Spinal cord (tissue), 10 donors: ENCODE data around the gene BUB1B. TPM values are rescaled to one million over a fixed set of nuclear protein-coding genes. Genes with fewer than 3 reads are reported as not detected.
A peak's percentile ranks its signal among the peaks of the same experiment; 100 is the strongest.

Experiments
- DNase-seq, 6 donors: peaks; one replicate each; pipeline versions ENCODE4 v3.0.0 to v3.0.0-alpha.2; 2013 to 2015; ENCODE audit warnings: low spot score in 6 of 6, low read depth in 4 of 6
- H3K27ac ChIP-seq: one replicate; pipeline ENCODE4 v1.5.1; 2013; ENCODE audit warnings: low read depth, low read length, control low read depth
- H3K27me3 ChIP-seq: one replicate; pipeline ENCODE4 v1.6.1; 2013; ENCODE audit warnings: low read length; ENCODE audit not compliant: control insufficient read depth, insufficient read depth
- H3K36me3 ChIP-seq: one replicate; pipeline ENCODE4 v1.6.1; 2013; ENCODE audit warnings: low read length; ENCODE audit not compliant: control insufficient read depth, insufficient read depth
- H3K4me1 ChIP-seq: one replicate; pipeline ENCODE4 v1.6.1; 2013; ENCODE audit warnings: low read length; ENCODE audit not compliant: control insufficient read depth, insufficient read depth
- H3K4me3 ChIP-seq: one replicate; pipeline ENCODE4 v1.5.1; 2013; ENCODE audit warnings: low read depth, low read length, control low read depth
- H3K9me3 ChIP-seq: one replicate; pipeline ENCODE4 v1.6.1; 2013; ENCODE audit warnings: low read length; ENCODE audit not compliant: control insufficient read depth, insufficient read depth
- WGBS: methylation state at CpG from one replicate; pipeline ENCODE4 v1.1.5; 2013; ENCODE audit warnings: missing lambda C conversion rate; ENCODE audit not compliant: insufficient coverage; 5-methylcytosine and 5-hydroxymethylcytosine counted together
- polyA plus RNA-seq, 2 donors: library from polyadenylated mRNA; unstranded; fragments of 120-200 nt; gene quantifications; one replicate each; pipeline ENCODE4 v1.2.1, GENCODE V29; 2013; ENCODE audit not compliant: insufficient read length in 2 of 2
- total RNA-seq, 2 donors: library from RNA; depleted of rRNA in 1 of 2; stranded (reverse); fragments of 120-200 nt in 1 of 2; fragments of >200 nt in 1 of 2; gene quantifications; one replicate each; pipeline versions ENCODE4 v1.2.3 to v1.2.4, GENCODE V29; 2013 to 2014
- donor health status: healthy.

BUB1B gene
- total and polyA plus RNA-seq, 4 donors: 16.2 to 26.5 (median 20.5) TPM

- Histone ChIP-seq H3K4me3 (no peak overlapping the region), H3K27me3 (no peaks in the 10 kb centered on the region), H3K27ac (no peak overlapping the region), H3K4me1 (no peaks in the 10 kb centered on the region), H3K36me3 (no peaks in the 10 kb centered on the region), H3K9me3 (no peaks in the 10 kb centered on the region)
- DNase-seq: no peak
- WGBS: 100% methylated on average over 1 of the region's 1 CpG
Observed at GRCh38 chr15:40219801-40220200, 58.9 kb downstream of the BUB1B start.

GRCh38 chr15:40222131-40222530 is 61.3 kb downstream of the BUB1B start:
- Histone ChIP-seq H3K4me1 (no peaks in the 10 kb centered on the region), H3K4me3 (no peak overlapping the region), H3K27me3 (no peaks in the 10 kb centered on the region), H3K27ac (no peak overlapping the region), H3K9me3 (no peaks in the 10 kb centered on the region), H3K36me3 (no peaks in the 10 kb centered on the region)
- WGBS: no CpG with 5 or more reads among the region's 6 CpGs
- no peak for DNase-seq

- Histone ChIP-seq H3K4me1 (no peaks in the 10 kb centered on the region), H3K9me3 (no peaks in the 10 kb centered on the region), H3K27ac (no peak overlapping the region), H3K36me3 (no peaks in the 10 kb centered on the region), H3K4me3 (no peak overlapping the region), H3K27me3 (no peaks in the 10 kb centered on the region)
- DNase-seq: no peak
Observed at GRCh38 chr15:40226736-40227135, 65.9 kb downstream of the BUB1B start.

GRCh38 chr15:40229316-40229715 is 68.4 kb downstream of the BUB1B start:
- H3K9me3 ChIP-seq: no peaks in the 10 kb centered on the region
- DNase-seq: no peak
- H3K27ac ChIP-seq: no peak overlapping the region
- H3K4me3 ChIP-seq: no peak overlapping the region
- H3K27me3 ChIP-seq: no peaks in the 10 kb centered on the region
- H3K36me3 ChIP-seq: peaks cover 3% of the 10 kb centered on the region
- H3K4me1 ChIP-seq: peaks cover 15% of the 10 kb centered on the region
- WGBS: no CpG with 5 or more reads among the region's 5 CpGs

- DNase-seq: no peak
- no CpG with 5 or more reads among the region's 1 CpG for WGBS
- H3K27me3 ChIP-seq: no peaks in the 10 kb centered on the region
- peaks cover 3% of the 10 kb centered on the region for H3K36me3 ChIP-seq
- no peak overlapping the region for H3K4me3 ChIP-seq
- peaks cover 15% of the 10 kb centered on the region for H3K4me1 ChIP-seq
- H3K27ac ChIP-seq: no peak overlapping the region
- H3K9me3 ChIP-seq: no peaks in the 10 kb centered on the region
Observed at GRCh38 chr15:40229956-40230355, 69.1 kb downstream of the BUB1B start.

GRCh38 chr15:40232625-40233070 is 71.8 kb downstream of the BUB1B start:
- WGBS: 17% methylated on average over 7 of the region's 7 CpGs
- Histone ChIP-seq H3K36me3 (peaks cover 3% of the 10 kb centered on the region), H3K27ac (no peak overlapping the region), H3K27me3 (no peaks in the 10 kb centered on the region), H3K9me3 (no peaks in the 10 kb centered on the region), H3K4me3 (no peak overlapping the region), H3K4me1 (peaks cover 15% of the 10 kb centered on the region)
- peak in 2 of 6 donors; percentile 58 to 65 for DNase-seq

GRCh38 chr15:40233727-40234577 is 73.1 kb downstream of the BUB1B start:
- no peaks in the 10 kb centered on the region for H3K27me3 ChIP-seq
- DNase-seq: peak in 1 of 6 donors; percentile 36
- no peaks in the 10 kb centered on the region for H3K9me3 ChIP-seq
- WGBS: 89% methylated on average over 7 of the region's 11 CpGs
- peaks cover 3% of the 10 kb centered on the region for H3K36me3 ChIP-seq
- no peak overlapping the region for H3K27ac ChIP-seq
- H3K4me1 ChIP-seq: peaks cover 24% of the 10 kb centered on the region
- H3K4me3 ChIP-seq: no peak overlapping the region

- H3K27ac ChIP-seq: no peak overlapping the region
- peaks cover 3% of the 10 kb centered on the region for H3K27me3 ChIP-seq
- H3K4me1 ChIP-seq: peaks cover 31% of the 10 kb centered on the region
- peaks cover 3% of the 10 kb centered on the region for H3K36me3 ChIP-seq
- no peaks in the 10 kb centered on the region for H3K9me3 ChIP-seq
- no peak overlapping the region for H3K4me3 ChIP-seq
- DNase-seq: no peak
- WGBS: 43% methylated on average over 3 of the region's 4 CpGs
Observed at GRCh38 chr15:40234783-40235182, 73.9 kb downstream of the BUB1B start.

- Histone ChIP-seq H3K27me3 (peaks cover 3% of the 10 kb centered on the region), H3K27ac (no peak overlapping the region), H3K4me1 (peaks cover 37% of the 10 kb centered on the region), H3K9me3 (no peaks in the 10 kb centered on the region), H3K4me3 (no peak overlapping the region), H3K36me3 (peaks cover 3% of the 10 kb centered on the region)
- no peak for DNase-seq
- WGBS: 87% methylated on average over 2 of the region's 4 CpGs
Observed at GRCh38 chr15:40235201-40235885, 74.5 kb downstream of the BUB1B start.
